K562 (cell line): ENCODE results near the gene OBSL1. TPM values are rescaled to one million over a fixed set of nuclear protein-coding genes. Genes with fewer than 3 reads are reported as not detected.

Experiments
- CREB1 ChIP-seq, 2 experiments: sonication (generic) in 1 of 2; formaldehyde crosslinking in 1 of 2; IDR thresholded peaks; 2 replicates each; pipeline versions ENCODE4 v1.6.1 to v1.8.0; 2012 to 2022; ENCODE audit warnings: inconsistent platforms in 1 of 2, mild to moderate bottlenecking in 1 of 2, missing genetic modification reagents in 1 of 2, moderate library complexity in 1 of 2
- NR2C2 ChIP-seq, 2 experiments: fragments of 200-800 bp in 1 of 2; sonication (Bioruptor generic) in 1 of 2; sonication (generic) in 1 of 2; formaldehyde crosslinking in 1 of 2; IDR thresholded peaks; 2 replicates each; pipeline versions ENCODE4 v1.6.1 to v1.8.0; 2016 to 2022; ENCODE audit warnings: mild to moderate bottlenecking in 1 of 2, missing compliant biosample characterization in 1 of 2, missing genetic modification characterization in 1 of 2, missing genetic modification reagents in 1 of 2
- POLR2B ChIP-seq: fragments of 450-650 bp; IDR thresholded peaks from 2 replicates; pipeline ENCODE4 v1.6.1; 2018; ENCODE audit warnings: low read depth; ENCODE audit not compliant: partially characterized antibody
- SIN3A ChIP-seq, 2 experiments: fragments of 150-350 bp in 1 of 2; IDR thresholded peaks; 2 replicates each; pipeline ENCODE4 v1.6.1; 2011 to 2016; ENCODE audit warnings: borderline replicate concordance in 2 of 2, low read depth in 2 of 2, low read length in 2 of 2, mild to moderate bottlenecking in 2 of 2, moderate library complexity in 2 of 2; ENCODE audit not compliant: control insufficient read depth in 1 of 2
- ZBTB7A ChIP-seq: IDR thresholded peaks from 2 replicates; pipeline ENCODE4 v1.6.1; 2011; ENCODE audit warnings: low read depth, mild to moderate bottlenecking, low read length, moderate library complexity, borderline replicate concordance; ENCODE audit not compliant: control insufficient read depth
- ZFX ChIP-seq: sonication (generic); formaldehyde crosslinking; IDR thresholded peaks from 2 replicates; pipeline ENCODE4 v1.8.0; 2022; ENCODE audit warnings: mild to moderate bottlenecking, missing genetic modification reagents, moderate library complexity
- polyA plus RNA-seq, 8 experiments: library from polyadenylated mRNA; depleted of rRNA in 4 of 8; stranded (reverse) in 5 of 8; unstranded in 3 of 8; fragments of >200 nt; fragmentation: Nextera tagmentation in 2 of 8; fragmentation: Illumina TruSeq in 1 of 8; extraction: Ambion mirVana in 2 of 8; extraction: Trizol in 1 of 8; gene quantifications; 2 replicates each; pipeline versions ENCODE4 v1.2.1 to v1.2.3, GENCODE V29; 2011 to 2014; ENCODE audit warnings: inconsistent platforms in 1 of 8, missing spikeins in 1 of 8
- total RNA-seq, 7 experiments: library from RNA; depleted of rRNA in 6 of 7; stranded (reverse); fragments of >200 nt in 6 of 7; fragmentation: Illumina TruSeq in 2 of 7; extraction: Trizol in 2 of 7; gene quantifications; 2 replicates each; pipeline versions ENCODE4 v1.2.1 to v1.2.3, GENCODE V29; 2011 to 2021; ENCODE audit warnings: low replicate concordance in 1 of 7
- TF ChIP-seq, protein P1 (sequence below), 3 experiments: fragments of 200-800 bp in 1 of 3; fragments of 250-450 bp in 1 of 3; fragments of 450-650 bp in 1 of 3; sonication (Bioruptor Pico) in 1 of 3; sonication (Bioruptor generic) in 1 of 3; formaldehyde crosslinking in 1 of 3; IDR thresholded peaks; 2 replicates each; pipeline versions ENCODE4 v1.6.1 to v1.8.0; 2016 to 2022; ENCODE audit warnings: mild to moderate bottlenecking in 2 of 3, missing genetic modification characterization in 2 of 3, missing compliant biosample characterization in 1 of 3, moderate library complexity in 1 of 3
- TF ChIP-seq, protein P2 (sequence below): sonication (generic); formaldehyde crosslinking; IDR thresholded peaks from 2 replicates; pipeline ENCODE4 v1.8.1; 2023; ENCODE audit warnings: mild to moderate bottlenecking, missing genetic modification reagents, moderate library complexity
- TF ChIP-seq, protein P3 (sequence below): sonication (generic); formaldehyde crosslinking; IDR thresholded peaks from 2 replicates; pipeline ENCODE4 v1.8.0; 2023; ENCODE audit warnings: missing genetic modification reagents, mild to moderate bottlenecking, borderline replicate concordance
- TF ChIP-seq, protein P4 (sequence below): fragments of 250-450 bp; sonication (Bioruptor Pico); IDR thresholded peaks from 2 replicates; pipeline ENCODE4 v1.4.0; 2020; ENCODE audit warnings: mild to moderate bottlenecking, moderate library complexity, borderline replicate concordance

OBSL1 gene
- total and polyA plus RNA-seq, 9 of the 15 experiments (the other 6 are each of a cell fraction or from before 2014, with no cell fraction given), result 1.2 to 26.6 (median 8.6) TPM

DNA sequence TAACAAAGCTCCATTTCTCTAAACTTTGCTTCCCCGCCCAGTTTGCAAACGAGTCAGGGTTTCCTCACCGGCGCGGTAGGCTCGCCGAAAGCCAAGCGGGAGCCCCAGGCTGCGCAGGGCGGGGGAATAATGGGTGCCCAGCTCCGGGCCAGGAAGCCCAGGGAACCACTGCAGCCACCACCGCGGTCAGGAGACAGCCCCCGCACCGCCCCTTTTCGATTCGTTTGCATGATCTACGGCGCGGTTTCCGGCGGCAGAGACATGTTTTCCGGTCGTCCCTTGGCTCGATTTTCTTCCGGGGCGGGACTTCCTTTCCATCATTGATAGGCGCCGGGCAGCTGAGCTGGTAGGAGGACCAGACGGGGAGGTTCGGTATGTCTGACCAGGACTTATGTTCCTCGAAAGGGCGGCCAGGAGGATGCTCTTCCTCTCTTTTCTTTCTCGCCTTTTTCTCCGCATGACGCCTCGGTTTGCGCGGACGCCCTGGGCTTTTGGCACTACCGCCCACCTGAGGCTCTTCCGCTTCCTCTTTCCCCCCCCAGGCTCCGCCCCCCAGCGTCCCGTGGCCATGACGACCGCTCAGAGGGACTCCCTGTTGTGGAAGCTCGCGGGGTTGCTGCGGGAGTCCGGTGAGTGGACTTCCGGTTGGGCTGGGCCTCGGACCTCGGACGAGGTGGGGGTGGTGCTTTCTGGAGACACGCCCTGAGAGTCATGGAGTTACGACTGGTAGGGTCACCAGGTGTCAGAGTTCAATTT lies 26.4 kb upstream of the OBSL1 start, which contains the start of gene STK11IP (continued):
- peak; percentile 82 for TF ChIP-seq POLR2B
- TF ChIP-seq ZFX (CRISPR knock-in tag), result peak; percentile 43; the same call in 1 of the 2 replicates
- TF ChIP-seq, protein P1, sequence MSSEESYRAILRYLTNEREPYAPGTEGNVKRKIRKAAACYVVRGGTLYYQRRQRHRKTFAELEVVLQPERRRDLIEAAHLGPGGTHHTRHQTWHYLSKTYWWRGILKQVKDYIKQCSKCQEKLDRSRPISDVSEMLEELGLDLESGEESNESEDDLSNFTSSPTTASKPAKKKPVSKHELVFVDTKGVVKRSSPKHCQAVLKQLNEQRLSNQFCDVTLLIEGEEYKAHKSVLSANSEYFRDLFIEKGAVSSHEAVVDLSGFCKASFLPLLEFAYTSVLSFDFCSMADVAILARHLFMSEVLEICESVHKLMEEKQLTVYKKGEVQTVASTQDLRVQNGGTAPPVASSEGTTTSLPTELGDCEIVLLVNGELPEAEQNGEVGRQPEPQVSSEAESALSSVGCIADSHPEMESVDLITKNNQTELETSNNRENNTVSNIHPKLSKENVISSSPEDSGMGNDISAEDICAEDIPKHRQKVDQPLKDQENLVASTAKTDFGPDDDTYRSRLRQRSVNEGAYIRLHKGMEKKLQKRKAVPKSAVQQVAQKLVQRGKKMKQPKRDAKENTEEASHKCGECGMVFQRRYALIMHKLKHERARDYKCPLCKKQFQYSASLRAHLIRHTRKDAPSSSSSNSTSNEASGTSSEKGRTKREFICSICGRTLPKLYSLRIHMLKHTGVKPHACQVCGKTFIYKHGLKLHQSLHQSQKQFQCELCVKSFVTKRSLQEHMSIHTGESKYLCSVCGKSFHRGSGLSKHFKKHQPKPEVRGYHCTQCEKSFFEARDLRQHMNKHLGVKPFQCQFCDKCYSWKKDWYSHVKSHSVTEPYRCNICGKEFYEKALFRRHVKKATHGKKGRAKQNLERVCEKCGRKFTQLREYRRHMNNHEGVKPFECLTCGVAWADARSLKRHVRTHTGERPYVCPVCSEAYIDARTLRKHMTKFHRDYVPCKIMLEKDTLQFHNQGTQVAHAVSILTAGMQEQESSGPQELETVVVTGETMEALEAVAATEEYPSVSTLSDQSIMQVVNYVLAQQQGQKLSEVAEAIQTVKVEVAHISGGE (CRISPR knock-in tag; IDR thresholded peaks at IDR 0.05), result peak; percentile 63 to 96 (median 64); a peak in 4 of 6 replicates
- TF ChIP-seq, protein P2, sequence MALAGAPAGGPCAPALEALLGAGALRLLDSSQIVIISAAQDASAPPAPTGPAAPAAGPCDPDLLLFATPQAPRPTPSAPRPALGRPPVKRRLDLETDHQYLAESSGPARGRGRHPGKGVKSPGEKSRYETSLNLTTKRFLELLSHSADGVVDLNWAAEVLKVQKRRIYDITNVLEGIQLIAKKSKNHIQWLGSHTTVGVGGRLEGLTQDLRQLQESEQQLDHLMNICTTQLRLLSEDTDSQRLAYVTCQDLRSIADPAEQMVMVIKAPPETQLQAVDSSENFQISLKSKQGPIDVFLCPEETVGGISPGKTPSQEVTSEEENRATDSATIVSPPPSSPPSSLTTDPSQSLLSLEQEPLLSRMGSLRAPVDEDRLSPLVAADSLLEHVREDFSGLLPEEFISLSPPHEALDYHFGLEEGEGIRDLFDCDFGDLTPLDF, result no peak
- TF ChIP-seq SIN3A (IDR thresholded peaks at IDR 0.05; ENCODE audit: borderline replicate concordance in 2 of 2, control insufficient read depth in 1 of 2, low read depth in 2 of 2, low read length in 2 of 2), result peak; percentile 97 to 98
- TF ChIP-seq, protein P3, sequence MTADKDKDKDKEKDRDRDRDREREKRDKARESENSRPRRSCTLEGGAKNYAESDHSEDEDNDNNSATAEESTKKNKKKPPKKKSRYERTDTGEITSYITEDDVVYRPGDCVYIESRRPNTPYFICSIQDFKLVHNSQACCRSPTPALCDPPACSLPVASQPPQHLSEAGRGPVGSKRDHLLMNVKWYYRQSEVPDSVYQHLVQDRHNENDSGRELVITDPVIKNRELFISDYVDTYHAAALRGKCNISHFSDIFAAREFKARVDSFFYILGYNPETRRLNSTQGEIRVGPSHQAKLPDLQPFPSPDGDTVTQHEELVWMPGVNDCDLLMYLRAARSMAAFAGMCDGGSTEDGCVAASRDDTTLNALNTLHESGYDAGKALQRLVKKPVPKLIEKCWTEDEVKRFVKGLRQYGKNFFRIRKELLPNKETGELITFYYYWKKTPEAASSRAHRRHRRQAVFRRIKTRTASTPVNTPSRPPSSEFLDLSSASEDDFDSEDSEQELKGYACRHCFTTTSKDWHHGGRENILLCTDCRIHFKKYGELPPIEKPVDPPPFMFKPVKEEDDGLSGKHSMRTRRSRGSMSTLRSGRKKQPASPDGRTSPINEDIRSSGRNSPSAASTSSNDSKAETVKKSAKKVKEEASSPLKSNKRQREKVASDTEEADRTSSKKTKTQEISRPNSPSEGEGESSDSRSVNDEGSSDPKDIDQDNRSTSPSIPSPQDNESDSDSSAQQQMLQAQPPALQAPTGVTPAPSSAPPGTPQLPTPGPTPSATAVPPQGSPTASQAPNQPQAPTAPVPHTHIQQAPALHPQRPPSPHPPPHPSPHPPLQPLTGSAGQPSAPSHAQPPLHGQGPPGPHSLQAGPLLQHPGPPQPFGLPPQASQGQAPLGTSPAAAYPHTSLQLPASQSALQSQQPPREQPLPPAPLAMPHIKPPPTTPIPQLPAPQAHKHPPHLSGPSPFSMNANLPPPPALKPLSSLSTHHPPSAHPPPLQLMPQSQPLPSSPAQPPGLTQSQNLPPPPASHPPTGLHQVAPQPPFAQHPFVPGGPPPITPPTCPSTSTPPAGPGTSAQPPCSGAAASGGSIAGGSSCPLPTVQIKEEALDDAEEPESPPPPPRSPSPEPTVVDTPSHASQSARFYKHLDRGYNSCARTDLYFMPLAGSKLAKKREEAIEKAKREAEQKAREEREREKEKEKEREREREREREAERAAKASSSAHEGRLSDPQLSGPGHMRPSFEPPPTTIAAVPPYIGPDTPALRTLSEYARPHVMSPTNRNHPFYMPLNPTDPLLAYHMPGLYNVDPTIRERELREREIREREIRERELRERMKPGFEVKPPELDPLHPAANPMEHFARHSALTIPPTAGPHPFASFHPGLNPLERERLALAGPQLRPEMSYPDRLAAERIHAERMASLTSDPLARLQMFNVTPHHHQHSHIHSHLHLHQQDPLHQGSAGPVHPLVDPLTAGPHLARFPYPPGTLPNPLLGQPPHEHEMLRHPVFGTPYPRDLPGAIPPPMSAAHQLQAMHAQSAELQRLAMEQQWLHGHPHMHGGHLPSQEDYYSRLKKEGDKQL (CRISPR knock-in tag), result no peak
- TF ChIP-seq, protein P4, sequence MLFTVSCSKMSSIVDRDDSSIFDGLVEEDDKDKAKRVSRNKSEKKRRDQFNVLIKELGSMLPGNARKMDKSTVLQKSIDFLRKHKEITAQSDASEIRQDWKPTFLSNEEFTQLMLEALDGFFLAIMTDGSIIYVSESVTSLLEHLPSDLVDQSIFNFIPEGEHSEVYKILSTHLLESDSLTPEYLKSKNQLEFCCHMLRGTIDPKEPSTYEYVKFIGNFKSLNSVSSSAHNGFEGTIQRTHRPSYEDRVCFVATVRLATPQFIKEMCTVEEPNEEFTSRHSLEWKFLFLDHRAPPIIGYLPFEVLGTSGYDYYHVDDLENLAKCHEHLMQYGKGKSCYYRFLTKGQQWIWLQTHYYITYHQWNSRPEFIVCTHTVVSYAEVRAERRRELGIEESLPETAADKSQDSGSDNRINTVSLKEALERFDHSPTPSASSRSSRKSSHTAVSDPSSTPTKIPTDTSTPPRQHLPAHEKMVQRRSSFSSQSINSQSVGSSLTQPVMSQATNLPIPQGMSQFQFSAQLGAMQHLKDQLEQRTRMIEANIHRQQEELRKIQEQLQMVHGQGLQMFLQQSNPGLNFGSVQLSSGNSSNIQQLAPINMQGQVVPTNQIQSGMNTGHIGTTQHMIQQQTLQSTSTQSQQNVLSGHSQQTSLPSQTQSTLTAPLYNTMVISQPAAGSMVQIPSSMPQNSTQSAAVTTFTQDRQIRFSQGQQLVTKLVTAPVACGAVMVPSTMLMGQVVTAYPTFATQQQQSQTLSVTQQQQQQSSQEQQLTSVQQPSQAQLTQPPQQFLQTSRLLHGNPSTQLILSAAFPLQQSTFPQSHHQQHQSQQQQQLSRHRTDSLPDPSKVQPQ, result no peak
- peak; percentile 54; the same call in 1 of the 2 replicates for TF ChIP-seq ZBTB7A
- TF ChIP-seq NR2C2 (CRISPR knock-in tag; IDR thresholded peaks at IDR 0.05), result no peak
- peak; percentile 97 for TF ChIP-seq NR2C2 (tag; IDR thresholded peaks at IDR 0.05)
- TF ChIP-seq CREB1 (IDR thresholded peaks at IDR 0.05), result peak; percentile 86
- TF ChIP-seq CREB1 (CRISPR knock-in tag; IDR thresholded peaks at IDR 0.05), result peak; percentile 79
